Heart right ventricle (tissue), 16 donors: ENCODE results near the gene AMHR2. TPM values are rescaled to one million over a fixed set of nuclear protein-coding genes. Genes with fewer than 3 reads are reported as not detected.
"Not testable (repeated sequence)": the region's sequence is repeated elsewhere in the genome, so short reads cannot be mapped to it uniquely, and the experiment has no call there.

Source experiments
- ATAC-seq, 8 donors: fragments of 200-7000 bp; cut with Tn5 transposase; one replicate each; pipeline ENCODE4 v1.9.1; 2020; ENCODE audit warnings: mild to moderate bottlenecking in 8 of 8, moderate library complexity in 8 of 8, moderate number of reproducible peaks in 1 of 8
- DNase-seq, 2 donors: peaks; one replicate each; pipeline ENCODE4 v3.0.0-alpha.2; 2020
- H3K27ac ChIP-seq, 10 donors: fragments of 200-600 bp; sonication (generic) in 2 of 10; one replicate each; pipeline versions ENCODE4 v1.5.0 to v1.8.0; 2020 to 2022; ENCODE audit warnings: mild to moderate bottlenecking in 3 of 10
- H3K27me3 ChIP-seq, 7 donors: fragments of 200-600 bp; one replicate each; pipeline ENCODE4 v1.8.0; 2021 to 2022; ENCODE audit warnings: mild to moderate bottlenecking in 2 of 7
- H3K36me3 ChIP-seq, 9 donors: fragments of 200-600 bp; sonication (generic) in 1 of 9; one replicate each; pipeline versions ENCODE4 v1.5.0 to v1.8.0; 2020 to 2022; ENCODE audit warnings: mild to moderate bottlenecking in 2 of 9
- H3K4me1 ChIP-seq, 9 donors: fragments of 200-600 bp; sonication (generic) in 1 of 9; one replicate each; pipeline versions ENCODE4 v1.5.0 to v1.8.0; 2020 to 2022; ENCODE audit warnings: mild to moderate bottlenecking in 4 of 9
- H3K4me3 ChIP-seq, 10 donors: fragments of 200-600 bp; sonication (generic) in 2 of 10; one replicate each; pipeline versions ENCODE4 v1.5.0 to v1.8.0; 2020 to 2022; ENCODE audit warnings: mild to moderate bottlenecking in 7 of 10, moderate library complexity in 2 of 10
- H3K9me3 ChIP-seq, 11 donors: fragments of 200-600 bp in 10 of 11; sonication (generic) in 2 of 11; one replicate each; pipeline versions ENCODE4 v1.5.0 to v1.8.0; 2013 to 2022; ENCODE audit warnings: mild to moderate bottlenecking in 2 of 11, control low read depth in 1 of 11, moderate library complexity in 1 of 11
- CTCF ChIP-seq, 9 donors: fragments of 200-600 bp; sonication (generic) in 2 of 9; IDR thresholded peaks; one replicate each; pipeline versions ENCODE4 v1.5.0 to v1.8.0; 2021 to 2022; ENCODE audit warnings: antibody characterized with exemption in 9 of 9, mild to moderate bottlenecking in 5 of 9, moderate library complexity in 1 of 9
- WGBS, 2 donors: extraction: QIAGEN DNeasy Blood & Tissue Kit; methylation state at CpG; one replicate each; pipeline ENCODE4 v1.1.7; 2013; ENCODE audit warnings: inconsistent platforms in 1 of 2; 5-methylcytosine and 5-hydroxymethylcytosine counted together
- intact Hi-C, 10 donors: fragments of 100-400 bp; cut with DNase I; formaldehyde crosslinking; loops; one replicate each; pipeline versions ENCODE4 v1.11.1 to v1.14.2; 2022
- polyA plus RNA-seq, 2 donors: library from polyadenylated mRNA; stranded (reverse); fragments of 200-250 nt; gene quantifications; one replicate each; pipeline ENCODE4 v1.2.3, GENCODE V29; 2013
- total RNA-seq, 10 donors: library from RNA; stranded (reverse); fragmentation: NEBNext Ultra II Directional in 3 of 10; extraction: Animal tissue kit (Norgen Biotek cat#: 25700) in 3 of 10; gene quantifications; one replicate each; pipeline versions ENCODE4 v1.2.1 to v1.2.4, GENCODE V29; 2021 to 2023
- donor health status: Arrhythmogenic right ventricular cardiomyopathy.
- donor health status: ischemic (EF 13 %, LVEDD 7.1; RV severe dilation, severe dysfunction).
- donor health status: healthy with polysubstance abuse.
- donor health status: DM: no; HTN: yes; CAD: no.
- donor health status: DM: no; HTN: no; CAD: no.
- donor health status: ischemic (EF 25% LVEDD 6.9; RV normal size, moderate dysfunction).
- donor health status: ischemic (EF 25% LVEDD 5.7; RV mildly dilated, moderate dysfunction).
- donor health status: healthy.
- donor health status: DM: yes; HTN: yes; CAD: no.
- donor health status: Ischemic cardiomyopathy.
- donor health status: ischemic (EF 35%, LVEDD 5.7; RV mildly dilated, moderate dysfunction).
- donor health status: nonischemic (EF 11% LVEDD 7.7; RV severe dilation, severe dysfunction).
- donor health status: DM: yes; HTN: yes; CAD: no.
- donor health status: PGD.
- donor health status: ischemic (EF 29% LVEDD 5.4; RV normal size, mild dysfunction).
- donor health status: nonischemic (EF 23%, LVEDD 6.1; RV moderate dilation, normal function).

Gene AMHR2
- total and polyA plus RNA-seq, 12 donors = 0.24 to 0.94 (median 0.64) TPM; not detected in 7

GRCh38 chr12:53402871-53403270 is 20.8 kb upstream of the AMHR2 start:
- Histone ChIP-seq H3K27ac (no peak overlapping the region), H3K36me3 (peaks cover 0 to 76% (median 25%) of the 10 kb centered on the region in 9 donors), H3K9me3 (no peaks in the 10 kb centered on the region), H3K27me3 (no peaks in the 10 kb centered on the region), H3K4me1 (peaks cover 0 to 8% (median 0%) of the 10 kb centered on the region in 9 donors), H3K4me3 (no peak overlapping the region)
- intact Hi-C loops = no loop called here
- DNase-seq (no peak), ATAC-seq (no peak)
- no peak for TF ChIP-seq CTCF (IDR thresholded peaks at IDR 0.05)
- WGBS, 2 donors = 76 to 84% methylated on average over 7 of the region's 7 CpGs

DNA sequence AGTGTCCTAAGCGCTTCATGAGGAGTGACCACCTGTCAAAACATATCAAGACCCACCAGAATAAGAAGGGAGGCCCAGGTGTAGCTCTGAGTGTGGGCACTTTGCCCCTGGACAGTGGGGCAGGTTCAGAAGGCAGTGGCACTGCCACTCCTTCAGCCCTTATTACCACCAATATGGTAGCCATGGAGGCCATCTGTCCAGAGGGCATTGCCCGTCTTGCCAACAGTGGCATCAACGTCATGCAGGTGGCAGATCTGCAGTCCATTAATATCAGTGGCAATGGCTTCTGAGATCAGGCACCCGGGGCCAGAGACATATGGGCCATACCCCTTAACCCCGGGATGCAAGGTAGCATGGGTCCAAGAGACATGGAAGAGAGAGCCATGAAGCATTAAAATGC is 12.7 kb upstream of the AMHR2 start:
- ATAC-seq = no peak

GRCh38 chr12:53413485-53414204 is 10.0 kb upstream of the AMHR2 start:
- H3K36me3 ChIP-seq = peaks cover 0 to 56% (median 34%) of the 10 kb centered on the region in 9 donors
- intact Hi-C loops = no loop called here
- no peak for ATAC-seq
- H3K4me3 ChIP-seq = no peak overlapping the region
- peaks cover 15 to 56% (median 39%) of the 10 kb centered on the region in 9 donors for H3K4me1 ChIP-seq
- H3K27ac ChIP-seq = peak overlapping the region in 6 of 10 donors; percentile 25 to 62 (median 47)
- no peak for DNase-seq
- H3K9me3 ChIP-seq = no peaks in the 10 kb centered on the region
- 63 to 71% methylated on average over 3 of the region's 3 CpGs for WGBS, 2 donors
- no peaks in the 10 kb centered on the region for H3K27me3 ChIP-seq
- TF ChIP-seq CTCF (IDR thresholded peaks at IDR 0.05) = no peak

More for the DNA sequence above, 12.7 kb upstream of the AMHR2 start:
- no peaks in the 10 kb centered on the region for H3K27me3 ChIP-seq
- H3K4me3 ChIP-seq = no peak overlapping the region
- 96 to 97% methylated on average over 5 of the region's 5 CpGs for WGBS, 2 donors
- H3K4me1 ChIP-seq = peaks cover 15 to 44% (median 37%) of the 10 kb centered on the region in 9 donors
- H3K9me3 ChIP-seq = no peaks in the 10 kb centered on the region
- H3K36me3 ChIP-seq = peaks cover 0 to 81% (median 56%) of the 10 kb centered on the region in 9 donors
- intact Hi-C loops = no loop called here
- no peak for DNase-seq
- H3K27ac ChIP-seq = peak overlapping the region in 1 of 10 donors; percentile 1
- TF ChIP-seq CTCF (IDR thresholded peaks at IDR 0.05) = no peak

- ATAC-seq (peak in 2 of 8 donors; percentile 4 to 19), DNase-seq (no peak)
- no peak overlapping the region for H3K4me3 ChIP-seq
- H3K36me3 ChIP-seq = peaks cover 0 to 43% (median 21%) of the 10 kb centered on the region in 9 donors
- intact Hi-C loops = loop anchor here in 1 of 10 donors (5.0 kb wide), 1 partner anchor 33 kb away; the partner anchor contains the start of gene SP1
- WGBS, 2 donors = 12% methylated on average over 3 of the region's 3 CpGs
- no peaks in the 10 kb centered on the region for H3K27me3 ChIP-seq
- TF ChIP-seq CTCF (IDR thresholded peaks at IDR 0.05) = no peak
- peaks cover 15 to 56% (median 39%) of the 10 kb centered on the region in 9 donors for H3K4me1 ChIP-seq
- peak overlapping the region in 3 of 10 donors; percentile 11 to 62 (median 23) for H3K27ac ChIP-seq
- H3K9me3 ChIP-seq = no peaks in the 10 kb centered on the region
Measured at GRCh38 chr12:53414756-53415417, 8.8 kb upstream of the AMHR2 start.

- H3K27me3 ChIP-seq, H3K4me3 ChIP-seq, H3K9me3 ChIP-seq, DNase-seq: not testable (repeated sequence)
- H3K4me1 ChIP-seq = peaks cover 15 to 59% (median 40%) of the 10 kb centered on the region in 9 donors
- intact Hi-C loops = loop anchor here in 1 of 10 donors (5.0 kb wide), 1 partner anchor 34 kb away; the partner anchor contains the start of gene SP1
- H3K36me3 ChIP-seq = peaks cover 0 to 33% (median 12%) of the 10 kb centered on the region in 9 donors
- WGBS, 2 donors = 54 to 60% methylated on average over 2 of the region's 2 CpGs
- H3K27ac ChIP-seq = peak overlapping the region in 2 of 10 donors; percentile 16 to 46
- peak in 3 of 8 donors; percentile 20 to 25 (median 21) for ATAC-seq
Measured at GRCh38 chr12:53415752-53416389, 7.8 kb upstream of the AMHR2 start.

DNA sequence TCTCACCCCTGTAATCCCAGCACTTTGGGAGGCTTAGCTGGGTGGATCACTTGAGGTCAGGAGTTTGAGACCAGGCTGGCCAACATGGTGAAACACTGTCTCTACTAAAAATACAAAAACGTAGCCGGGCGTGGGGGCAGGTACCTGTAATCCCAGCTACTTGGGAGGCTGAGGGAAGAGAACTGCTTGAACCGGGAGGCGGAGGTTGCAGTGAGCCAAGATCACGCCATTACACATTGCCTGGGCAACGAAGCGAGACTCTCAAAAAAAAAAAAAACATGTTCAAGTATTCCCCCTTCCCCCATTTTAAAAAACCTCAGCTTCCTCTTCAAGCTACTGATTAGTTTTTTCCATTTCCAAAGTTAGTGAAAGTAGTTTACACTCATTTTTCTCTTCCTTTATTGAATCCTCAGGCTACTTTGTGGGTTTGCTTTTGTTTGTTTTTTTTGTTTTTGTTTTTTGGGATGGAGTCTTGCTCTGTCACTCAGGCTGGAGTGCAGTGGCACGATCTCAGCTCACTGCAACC is 6.3 kb upstream of the AMHR2 start:
- Histone ChIP-seq H3K36me3 (peaks cover 0 to 19% (median 0%) of the 10 kb centered on the region in 9 donors), H3K4me1 (peaks cover 13 to 59% (median 36%) of the 10 kb centered on the region in 9 donors)
- not testable (repeated sequence) for H3K9me3 ChIP-seq, H3K27ac ChIP-seq, ATAC-seq, DNase-seq, H3K4me3 ChIP-seq, H3K27me3 ChIP-seq
- 78 to 84% methylated on average over 9 of the region's 9 CpGs for WGBS, 2 donors
- intact Hi-C loops = loop anchor here in 1 of 10 donors (5.0 kb wide), 1 partner anchor 35 kb away; the partner anchor contains the start of gene SP1
